Activated T-cell treated with anti-CD3 and anti-CD28 coated beads for 48 hours (primary cell): ENCODE data around the gene SLCO2A1.

Source experiments
- DNase-seq: peaks from one replicate; pipeline ENCODE4 v3.0.0-alpha.2; 2020; ENCODE audit warnings: low read depth

SLCO2A1 gene

DNA sequence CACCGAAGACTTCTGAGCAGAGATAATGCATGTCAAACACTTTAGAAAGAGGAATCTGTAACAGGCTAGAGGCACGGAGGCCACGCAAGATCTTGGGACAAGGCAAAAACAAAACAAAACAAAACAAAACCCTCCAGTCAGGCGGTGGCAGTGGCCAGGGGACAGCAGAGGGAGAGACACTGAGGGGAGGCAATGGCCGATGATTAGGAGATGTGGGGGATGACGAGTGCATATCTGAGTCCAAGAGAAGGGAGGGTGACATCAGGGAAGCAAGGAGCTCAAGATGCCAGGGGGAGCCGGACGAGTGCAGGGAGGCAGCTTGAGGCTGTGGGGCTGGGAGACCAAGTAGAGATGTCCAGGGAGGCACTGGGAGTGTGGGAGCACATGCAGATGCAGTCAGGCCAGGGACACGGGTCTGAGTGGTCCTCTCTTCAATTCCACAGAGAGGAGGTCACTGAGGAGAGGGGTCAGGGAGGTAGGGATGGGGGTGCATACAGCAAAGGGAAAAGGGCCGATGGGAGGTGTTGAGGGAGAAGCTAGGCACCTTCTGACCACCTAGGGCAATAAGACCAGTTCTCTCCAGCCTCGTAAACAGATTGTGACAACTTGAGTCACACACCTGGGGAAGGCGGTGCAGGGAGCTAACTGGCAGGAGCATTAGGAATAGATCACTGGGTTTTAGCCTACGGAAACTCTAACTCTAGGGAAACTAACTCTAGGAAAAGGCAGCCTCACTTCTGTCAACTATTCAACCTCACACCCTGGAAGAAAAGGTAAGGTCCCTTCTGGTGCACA lies 29.6 kb downstream of the SLCO2A1 start:
- DNase-seq: no peak

DNA sequence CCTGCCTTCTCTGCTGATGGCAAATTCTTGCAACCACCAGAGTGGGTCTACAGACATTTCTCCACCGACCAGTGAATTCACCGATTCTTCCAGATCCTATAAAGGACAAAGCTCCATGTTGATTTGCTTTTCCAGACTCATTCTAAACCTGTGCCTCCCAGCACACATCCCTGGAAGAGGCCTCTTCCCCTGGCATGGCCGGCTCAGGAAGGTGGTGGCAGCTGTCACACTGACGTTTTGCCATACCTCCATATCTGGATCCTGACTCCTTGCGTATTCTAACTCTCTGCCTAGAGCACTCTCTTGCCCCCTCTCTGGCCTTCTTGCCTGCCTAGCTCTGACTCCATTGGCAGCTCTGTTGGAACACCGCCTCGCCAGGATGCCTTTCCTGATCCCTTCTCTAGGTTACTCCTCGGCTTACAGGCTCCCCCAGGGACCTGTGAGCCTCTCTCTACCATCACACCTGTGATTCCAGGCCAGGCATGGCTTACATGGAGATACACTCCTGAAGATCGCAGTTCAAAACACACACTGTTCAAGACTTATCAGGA lies 31.0 kb downstream of the SLCO2A1 start:
- no peak for DNase-seq

DNA sequence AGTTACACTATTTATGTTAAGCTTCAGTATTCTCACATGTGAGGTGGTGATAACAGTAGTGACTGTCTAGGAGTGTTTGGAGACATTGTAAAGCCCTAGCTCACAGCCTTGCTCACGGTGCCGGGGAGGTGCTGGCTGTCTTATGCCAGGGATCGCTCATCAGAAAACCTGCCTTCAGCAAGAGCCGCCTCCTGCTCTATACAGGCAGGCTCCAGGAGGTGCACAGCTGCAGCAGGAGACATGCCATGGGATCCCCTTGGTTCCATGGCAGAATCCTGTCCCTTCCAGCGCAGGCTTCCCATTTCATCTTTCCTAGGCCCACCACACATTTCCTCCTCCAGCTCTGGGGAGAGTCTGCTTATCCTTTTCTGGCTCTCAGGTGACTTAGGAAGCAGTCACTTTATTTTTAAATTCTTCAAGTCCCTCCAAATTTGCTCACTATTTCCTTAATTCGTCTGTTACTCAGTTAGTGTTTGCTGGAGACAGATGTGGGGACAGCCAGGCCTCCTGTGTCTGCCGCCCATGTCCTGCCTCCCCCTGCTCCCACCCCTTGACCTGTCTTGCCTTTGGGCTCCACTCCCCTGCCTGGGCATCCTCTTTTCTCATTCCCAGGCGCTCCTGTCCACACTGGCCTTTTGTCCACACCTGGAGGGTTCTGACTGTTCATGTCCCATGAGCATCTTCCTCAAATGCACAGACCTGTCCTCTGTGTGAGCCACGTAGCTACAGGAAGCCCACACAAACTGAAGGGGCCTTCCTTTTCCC lies 31.7 kb downstream of the SLCO2A1 start:
- no peak for DNase-seq

DNA sequence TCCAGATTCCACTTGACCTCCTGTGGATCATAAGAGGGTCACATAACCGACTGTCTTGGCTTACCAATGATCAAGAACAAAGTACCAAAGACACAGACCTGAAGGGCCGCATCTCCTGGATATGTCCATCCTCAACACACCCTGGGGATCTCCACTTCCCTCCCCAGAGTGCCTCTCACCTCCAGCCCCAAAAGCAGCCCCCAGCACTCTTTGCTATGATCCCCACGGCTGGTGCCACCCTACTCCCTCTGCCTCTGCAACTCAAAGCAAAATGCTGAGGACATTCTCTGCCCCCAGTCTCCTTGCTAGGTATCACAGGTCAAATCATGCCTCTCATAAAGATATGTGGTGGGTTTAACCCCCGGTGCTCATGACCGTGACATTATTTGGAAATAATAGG lies 32.7 kb downstream of the SLCO2A1 start:
- DNase-seq: no peak

DNA sequence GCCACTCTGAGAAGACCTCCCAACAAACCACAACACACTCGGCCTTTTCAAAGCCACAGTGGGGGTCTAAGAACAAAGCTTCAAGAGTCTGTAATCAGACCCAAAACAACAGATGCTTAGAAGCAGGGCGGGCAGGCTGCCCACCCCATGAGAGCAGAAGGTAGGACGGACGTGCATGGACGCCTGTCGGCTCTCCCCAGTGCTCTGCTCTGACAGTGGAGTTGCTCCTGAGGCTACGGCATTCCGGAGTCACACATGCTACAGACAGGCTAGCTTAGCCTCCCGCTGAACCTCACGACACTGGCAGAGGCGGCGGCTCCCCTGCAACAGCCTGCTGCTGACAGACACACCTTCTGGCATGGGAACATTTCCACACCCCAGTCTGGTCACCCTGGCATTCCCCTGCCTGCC lies 33.5 kb downstream of the SLCO2A1 start:
- no peak for DNase-seq

DNA sequence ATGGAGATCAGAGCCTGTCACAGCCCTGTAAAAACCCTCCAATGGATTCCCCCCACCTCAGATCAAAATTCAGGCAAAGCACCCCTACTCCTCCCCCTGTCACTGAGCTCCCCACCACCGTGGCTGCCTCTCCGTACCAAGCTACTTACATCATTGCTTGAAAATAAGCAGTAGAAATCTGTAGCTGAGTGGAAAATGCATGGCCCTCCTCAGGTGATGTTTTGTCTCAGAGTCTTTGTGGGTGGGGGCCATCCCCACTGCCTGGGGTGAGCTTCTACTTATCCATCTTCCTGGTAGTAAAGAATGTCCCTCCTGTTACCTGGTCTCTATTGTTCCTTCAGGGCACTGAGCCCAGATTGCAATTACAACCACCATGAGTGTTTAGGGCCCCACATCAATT lies 34.5 kb downstream of the SLCO2A1 start:
- DNase-seq: no peak

DNA sequence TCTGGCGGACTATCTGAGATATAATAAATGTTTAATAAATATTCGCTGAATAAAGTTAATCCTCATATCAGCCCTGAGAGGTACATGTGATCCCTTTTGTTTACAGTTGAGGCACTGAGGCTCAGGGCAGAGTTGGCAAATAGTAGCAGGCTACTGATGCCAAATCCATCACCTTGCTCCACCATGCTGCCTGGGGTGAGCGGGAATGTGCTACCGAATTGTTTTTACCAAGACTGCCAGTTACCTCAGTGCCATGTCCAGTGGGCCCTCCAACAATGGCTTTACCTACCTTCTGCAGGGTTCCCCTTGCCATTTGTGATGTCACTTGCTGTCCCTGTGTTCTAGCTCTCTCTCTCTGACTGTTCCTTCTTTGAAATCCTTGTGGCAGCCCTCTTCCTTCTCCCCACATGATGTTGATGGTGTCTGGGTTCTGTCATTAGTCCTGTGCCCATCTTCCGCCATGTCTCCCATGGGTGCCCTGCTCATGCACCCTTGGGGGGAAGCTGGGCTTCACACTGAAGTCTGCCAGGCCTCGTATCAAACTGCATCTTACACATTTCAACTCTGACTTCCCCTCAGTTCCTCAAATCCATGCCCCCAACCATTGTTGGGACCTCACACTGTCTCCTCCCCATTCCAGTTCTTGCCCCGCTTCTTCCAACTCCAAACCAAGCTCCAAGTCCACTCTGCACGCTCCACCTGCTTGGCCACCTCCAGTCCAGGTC lies 35.4 kb downstream of the SLCO2A1 start:
- no peak for DNase-seq

DNA sequence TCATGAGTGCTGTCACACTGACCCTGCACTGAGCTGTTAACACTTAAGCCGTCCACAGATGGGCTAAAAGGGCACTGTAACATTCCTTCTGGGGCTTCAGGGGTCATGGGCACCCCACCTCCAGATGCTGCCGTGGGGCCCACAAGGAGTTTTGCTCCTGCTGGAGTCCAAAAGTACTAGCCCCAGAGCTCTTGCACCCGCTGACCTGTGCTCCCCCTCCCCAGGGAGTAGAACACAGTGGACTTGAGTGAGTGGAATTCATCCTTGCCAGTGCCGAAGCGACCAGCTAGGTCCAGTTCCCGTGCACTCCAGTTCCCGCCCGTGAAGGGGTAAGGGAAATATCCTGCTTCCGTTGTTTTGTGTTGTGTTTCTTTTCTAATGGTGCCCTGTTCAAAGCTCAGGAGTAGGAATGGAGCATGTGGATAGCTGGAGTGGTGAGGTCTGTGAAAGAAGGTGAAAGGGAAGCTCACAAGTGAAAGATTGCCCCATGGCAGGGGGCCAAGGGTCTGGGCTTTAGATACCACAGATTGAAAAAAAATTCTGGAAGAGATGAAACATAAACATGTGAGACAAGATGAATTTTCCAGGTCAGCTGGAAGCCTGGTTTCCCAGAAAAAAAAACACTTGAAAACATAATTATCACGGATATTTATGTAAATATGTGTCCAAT lies 36.6 kb downstream of the SLCO2A1 start:
- DNase-seq: no peak

DNA sequence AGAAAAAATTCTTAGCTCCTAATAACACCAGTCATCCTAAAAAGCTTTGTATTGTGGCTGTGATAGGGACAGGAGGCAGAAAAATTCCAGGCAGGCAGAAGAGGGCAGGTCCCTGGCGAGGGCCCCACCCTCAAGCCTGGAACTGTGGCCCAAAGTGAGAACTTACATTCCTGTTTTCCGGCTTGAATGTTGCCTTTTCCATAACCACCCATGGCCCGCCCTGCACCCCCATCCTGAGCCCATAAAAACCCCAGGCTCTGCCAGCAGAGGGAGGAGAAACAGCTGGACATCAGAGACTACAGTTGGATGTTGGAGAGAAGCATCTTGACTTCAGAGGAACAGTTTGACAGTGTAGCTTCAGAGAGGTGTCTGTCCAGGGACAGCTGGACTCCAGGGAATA lies 37.3 kb downstream of the SLCO2A1 start:
- no peak for DNase-seq

DNA sequence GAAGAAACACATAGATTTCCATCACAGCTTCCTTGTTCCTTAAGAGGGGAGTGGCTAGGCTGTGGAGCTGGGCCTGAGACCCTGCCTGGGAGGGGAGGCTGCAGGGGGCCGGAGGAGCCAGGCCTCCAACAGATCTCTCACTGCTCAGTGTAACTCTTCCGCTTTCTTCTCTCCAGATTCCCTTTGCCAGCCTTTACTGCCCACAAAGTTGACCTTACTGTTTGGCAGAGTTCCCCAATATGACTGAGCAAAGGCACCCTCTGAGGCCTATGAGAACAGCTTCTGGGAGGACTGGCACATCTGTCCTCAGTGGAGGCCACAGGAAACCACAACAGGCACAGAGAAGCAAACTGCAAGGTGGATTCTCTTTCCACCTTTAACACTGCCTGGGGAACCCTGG lies 38.1 kb downstream of the SLCO2A1 start:
- DNase-seq: no peak

DNA sequence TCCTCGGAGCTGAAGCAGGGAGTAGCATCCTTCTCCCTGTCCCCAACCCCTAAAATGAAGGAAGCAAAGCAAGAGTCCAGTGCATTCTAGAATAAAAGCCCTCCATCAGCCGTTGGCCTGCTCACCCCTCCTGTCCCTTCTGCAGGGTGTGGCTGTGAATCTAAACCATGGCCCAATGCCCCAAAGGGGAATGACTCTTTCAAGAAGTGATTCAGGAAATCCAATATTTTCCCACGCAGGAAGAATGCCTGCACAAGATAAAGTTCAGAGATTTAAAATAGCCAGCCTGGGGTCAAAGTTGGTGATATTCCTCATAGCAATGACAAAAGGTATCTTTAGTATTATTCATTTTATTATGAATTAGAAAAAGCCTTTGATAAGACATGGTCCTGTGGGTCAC lies 38.5 kb downstream of the SLCO2A1 start:
- DNase-seq: no peak

DNA sequence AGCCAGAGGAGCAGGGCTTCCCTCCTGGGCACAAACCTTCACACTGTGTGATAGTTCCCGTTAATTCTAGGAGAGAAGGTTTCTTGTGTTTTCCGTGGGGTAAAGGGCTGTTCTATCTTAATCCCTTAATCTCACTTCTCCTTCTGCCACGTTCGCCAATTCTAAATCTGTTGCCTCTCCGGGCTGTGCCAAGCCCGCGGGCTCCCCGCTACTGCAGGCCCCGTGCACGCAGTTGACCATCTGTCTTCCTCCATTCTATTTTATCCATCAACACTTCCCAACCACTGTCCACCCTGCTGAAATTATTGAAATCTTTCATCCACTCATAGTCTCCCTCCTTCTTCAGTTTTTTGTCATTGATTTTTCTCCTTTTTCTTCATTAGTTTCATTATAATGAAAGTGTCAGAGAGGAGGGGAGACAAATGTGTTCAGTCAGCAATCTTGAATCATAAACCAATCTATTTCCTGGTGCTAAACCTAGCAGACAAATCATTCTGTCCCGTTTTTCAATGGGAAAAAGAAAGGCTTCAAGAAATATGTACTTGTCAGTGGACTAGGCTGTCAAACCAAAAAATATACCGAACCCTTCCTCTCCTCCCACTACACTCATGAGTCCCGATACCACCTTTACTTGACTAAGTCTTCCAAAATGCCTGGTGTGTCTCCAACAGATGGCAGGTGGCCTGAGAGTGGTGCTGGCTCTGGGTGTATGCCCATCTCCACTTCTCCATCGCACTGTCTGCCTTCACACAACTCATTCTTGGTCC lies 39.6 kb downstream of the SLCO2A1 start:
- DNase-seq: no peak

DNA sequence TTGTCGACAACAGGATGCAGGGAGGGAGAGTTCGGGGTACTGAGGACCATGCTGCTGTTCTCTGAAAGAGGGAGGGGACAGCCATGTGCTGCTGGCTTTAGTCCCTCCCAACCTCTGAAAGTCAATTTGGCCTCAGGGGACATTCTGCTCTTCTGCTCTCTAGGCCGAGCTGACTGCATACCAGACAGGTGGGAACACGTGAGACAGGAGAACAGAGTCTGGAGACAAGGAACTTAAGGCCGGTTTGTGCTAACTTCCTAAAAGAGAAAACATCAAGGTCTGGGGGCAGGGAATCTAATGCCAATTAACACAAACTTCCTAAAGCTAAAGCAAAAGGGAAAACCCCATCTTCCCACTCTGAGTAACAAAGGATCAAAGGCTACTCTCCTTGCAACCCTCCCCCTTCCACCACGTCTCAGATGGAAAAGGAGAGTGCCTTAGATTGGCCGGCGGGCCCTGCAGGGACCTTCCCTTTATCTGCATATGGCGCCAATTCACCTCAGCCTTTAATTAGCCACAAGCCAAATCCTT lies 41.0 kb downstream of the SLCO2A1 start:
- DNase-seq: no peak

DNA sequence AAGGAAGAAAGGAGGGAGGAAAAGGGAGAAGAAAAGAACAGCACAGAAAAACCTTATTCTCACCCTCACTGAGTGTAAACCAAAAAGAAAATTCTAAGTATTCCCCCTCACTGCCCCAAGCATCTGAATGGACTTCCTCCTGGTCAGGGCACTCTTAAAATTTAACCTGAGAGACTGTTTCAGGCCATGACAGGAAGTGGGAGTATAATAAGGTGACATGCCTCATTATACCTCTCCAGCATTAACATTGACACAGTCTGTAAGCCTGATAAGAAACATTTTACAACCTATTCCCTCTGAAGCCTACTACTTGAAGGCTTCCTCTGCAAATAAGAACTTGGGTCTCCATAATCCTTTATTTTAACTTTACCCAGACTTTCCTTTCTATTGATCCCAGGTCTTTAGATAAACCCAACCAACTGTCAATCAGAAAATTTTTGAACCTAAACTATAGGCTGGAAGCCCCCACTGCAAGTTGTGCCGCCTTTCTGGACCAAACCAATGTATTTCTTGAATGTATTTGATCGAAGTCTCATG lies 41.7 kb downstream of the SLCO2A1 start:
- DNase-seq: no peak

DNA sequence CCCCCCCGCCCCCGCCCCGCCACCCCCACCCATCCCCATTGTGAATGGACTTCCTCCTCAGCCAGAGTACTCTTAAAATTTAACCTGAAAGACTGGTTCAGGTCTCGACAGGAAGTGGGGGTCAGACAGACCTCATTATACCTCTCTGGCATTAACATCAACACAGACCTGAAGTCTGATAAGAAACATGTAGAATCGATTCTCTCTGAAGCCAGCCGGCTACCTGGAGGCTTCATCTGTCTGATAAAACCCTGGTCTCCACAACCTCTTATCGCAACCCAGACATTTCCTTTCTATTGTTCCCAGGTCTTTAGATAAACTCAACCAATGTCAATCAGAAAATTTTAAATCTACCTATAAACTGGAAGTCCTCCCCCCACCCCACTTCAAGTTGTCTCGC lies 42.6 kb downstream of the SLCO2A1 start:
- no peak for DNase-seq

DNA sequence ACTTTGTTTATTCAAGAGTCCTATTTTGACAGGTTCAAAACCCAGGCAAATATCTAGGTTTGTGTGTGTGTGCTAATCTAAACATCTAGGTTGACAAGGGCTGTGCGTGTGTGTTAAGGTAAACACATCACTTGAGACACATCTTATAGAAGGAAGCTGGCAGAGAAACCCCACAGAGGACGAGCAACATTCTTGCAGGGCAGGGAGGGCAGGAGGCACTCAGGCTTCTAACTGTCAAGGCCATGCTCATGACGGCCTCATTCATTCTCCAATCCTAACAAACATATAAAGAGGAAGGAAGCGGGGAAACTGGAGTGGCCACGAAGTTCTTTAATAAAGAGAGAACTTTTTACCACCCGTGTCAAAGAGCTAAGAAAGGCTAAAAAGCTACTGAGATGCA lies 43.4 kb downstream of the SLCO2A1 start:
- no peak for DNase-seq

DNA sequence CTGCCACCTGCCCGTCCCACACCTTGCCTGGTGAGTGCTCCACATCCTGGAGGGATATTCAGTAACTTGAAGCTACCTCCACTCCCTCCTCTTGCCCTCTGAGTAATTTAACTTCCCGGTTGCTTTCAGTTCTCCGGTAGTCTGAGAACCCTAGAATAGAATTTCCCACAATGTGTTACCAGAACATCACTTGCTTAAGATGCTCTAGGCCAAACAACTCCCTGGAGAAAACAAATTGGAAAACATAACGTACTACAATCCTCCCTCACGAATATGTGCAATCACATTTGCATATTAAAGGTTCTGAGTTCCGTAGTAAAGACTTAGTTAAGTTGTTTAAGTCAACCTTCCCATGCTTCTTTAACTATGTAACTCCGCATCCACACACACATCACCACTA lies 44.8 kb downstream of the SLCO2A1 start:
- no peak for DNase-seq

DNA sequence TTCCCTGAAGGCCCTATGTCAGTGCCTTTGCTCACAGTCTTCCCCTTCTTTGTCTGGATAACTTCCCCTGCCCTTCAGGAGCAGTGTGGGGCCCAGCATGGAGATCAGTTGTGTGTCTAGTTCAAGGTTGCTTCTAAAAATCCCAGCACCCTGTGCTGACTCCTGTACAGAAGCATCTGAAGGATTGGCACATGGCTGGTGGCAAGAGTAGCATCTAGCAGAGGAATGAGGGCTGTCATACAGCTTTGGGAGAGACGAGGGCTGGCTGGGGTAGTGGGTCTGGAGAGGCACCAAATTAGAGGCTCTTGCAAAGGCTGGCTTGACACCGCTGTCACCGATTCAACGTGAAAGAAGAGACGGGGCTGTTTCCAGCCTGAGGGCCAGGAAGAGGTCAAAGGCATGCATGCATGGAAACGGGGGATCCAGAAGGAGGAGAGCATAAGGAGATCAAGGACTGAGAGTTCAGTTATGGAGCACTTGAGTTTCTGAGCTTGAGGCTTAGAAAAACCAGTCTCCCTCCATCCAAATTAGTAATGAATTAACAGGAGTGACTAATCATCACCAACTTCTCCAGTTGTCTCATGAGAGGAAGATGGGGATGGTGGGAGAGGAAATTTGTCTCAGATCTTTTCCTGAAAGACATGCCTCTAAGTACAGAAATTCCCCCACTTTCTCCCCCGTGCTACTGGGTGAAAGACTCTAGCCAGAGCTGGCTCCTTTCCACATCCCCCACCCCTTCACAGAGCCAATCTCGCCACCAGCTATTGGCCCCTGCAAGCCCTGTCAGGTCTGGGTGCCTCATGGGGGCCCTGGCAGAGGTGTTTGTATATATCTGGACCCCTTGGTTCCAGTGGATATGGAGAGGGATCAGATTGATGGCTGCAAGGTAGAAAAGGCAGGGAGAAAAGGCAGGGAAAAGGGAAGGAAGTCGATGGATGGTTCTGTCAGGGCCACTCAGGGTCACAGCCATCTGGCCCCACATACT lies 45.9 kb downstream of the SLCO2A1 start:
- no peak for DNase-seq

DNA sequence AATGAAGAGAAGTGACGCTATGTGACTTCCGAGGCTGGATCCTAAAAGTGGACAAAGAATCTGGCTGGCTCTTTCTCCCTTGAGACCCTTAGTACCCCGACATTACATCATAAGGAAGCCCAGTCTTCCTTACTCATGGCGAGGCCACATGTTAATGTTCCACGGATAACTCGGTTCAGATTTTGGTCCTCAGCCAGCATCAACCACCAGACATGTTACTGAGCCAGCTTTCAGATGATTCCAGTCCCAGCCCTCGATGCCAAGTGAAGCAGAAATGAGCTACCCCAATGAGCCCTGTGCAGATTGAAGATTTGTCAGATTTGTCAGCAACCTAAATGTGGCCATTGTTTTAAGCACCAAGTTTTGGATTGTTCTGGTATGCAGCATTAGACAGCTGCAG lies 46.6 kb downstream of the SLCO2A1 start:
- DNase-seq: no peak

DNA sequence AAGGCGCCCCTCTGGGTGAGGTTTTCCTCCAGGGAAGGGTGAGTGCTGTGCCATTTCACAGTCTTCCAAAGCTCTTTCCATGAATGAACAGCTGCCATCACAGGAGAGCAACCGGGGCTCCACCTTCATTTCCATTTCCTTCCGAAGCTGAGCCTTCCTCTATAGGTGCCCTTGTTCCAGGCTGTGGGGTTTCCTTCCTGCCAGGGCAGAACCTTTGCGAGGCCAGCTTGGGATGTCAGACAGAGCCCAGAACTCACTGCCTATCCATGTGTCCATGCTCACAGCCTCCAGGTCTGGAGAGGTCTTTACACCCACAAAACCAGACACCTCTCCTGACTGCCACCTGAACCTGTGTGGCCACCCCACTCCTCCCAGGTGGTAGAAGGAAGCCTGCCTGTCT lies 49.2 kb downstream of the SLCO2A1 start:
- no peak for DNase-seq
